ENCODE results near the gene TUB.

TUB gene

DNA sequence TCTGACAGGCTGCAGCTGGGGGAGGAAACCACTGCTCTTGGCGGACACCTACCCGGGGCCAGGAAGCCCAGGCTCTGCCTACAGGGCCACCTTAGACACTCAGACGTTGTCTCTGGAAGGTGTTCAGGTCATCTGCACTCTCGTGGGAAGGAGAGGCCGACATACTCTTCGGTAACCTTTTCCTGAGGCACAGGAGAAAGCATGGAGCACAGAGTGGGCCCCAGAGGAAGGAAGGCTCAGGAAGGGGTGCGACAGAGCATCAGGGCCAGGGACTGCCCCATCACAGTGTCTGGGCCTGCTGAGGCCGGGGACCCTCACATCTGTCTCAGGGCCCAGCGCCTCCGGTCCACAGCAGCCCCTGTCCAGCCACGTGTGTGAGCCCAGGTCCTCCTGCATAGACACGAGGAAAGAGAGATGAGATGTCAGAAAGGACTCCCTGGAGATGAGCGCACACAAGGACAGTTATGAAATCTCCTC is 18.2 kb upstream of the TUB start:
- Histone ChIP-seq H2AFZ (ENCODE audit: low read depth, low read length, severe bottlenecking) (no peak overlapping the region), H3K4me3 (ENCODE audit: insufficient read depth, low read length, poor library complexity, severe bottlenecking) (no peak overlapping the region), H3K36me3 (ENCODE audit: low read length) (no peaks in the 10 kb centered on the region), H3K9ac (ENCODE audit: low read length) (no peak overlapping the region), H3K9me3 (ENCODE audit: insufficient read depth, low read length) (no peaks in the 10 kb centered on the region), H4K20me1 (ENCODE audit: low read depth, low read length) (no peaks in the 10 kb centered on the region), H3K27me3 (ENCODE audit: low read length) (no peaks in the 10 kb centered on the region), H3K4me2 (ENCODE audit: low read depth, low read length, poor library complexity, severe bottlenecking) (no peak overlapping the region), H3F3A (ENCODE audit: insufficient read depth) (no peaks in the 10 kb centered on the region), H3K79me2 (ENCODE audit: insufficient read depth, low read length) (no peaks in the 10 kb centered on the region), H3K9me2 (replicated peaks; ENCODE audit: insufficient read depth, low read length) (no peaks in the 10 kb centered on the region), H3K27ac (ENCODE audit: low read depth, low read length) (no peak overlapping the region)
- TF ChIP-seq CTCF (IDR thresholded peaks at IDR 0.05; ENCODE audit: insufficient read depth, low read length, poor library complexity, severe bottlenecking) (no peak), EZH2phosphoT487 (conservative IDR thresholded peaks at IDR 0.05; ENCODE audit: low read length) (no peak)

DNA sequence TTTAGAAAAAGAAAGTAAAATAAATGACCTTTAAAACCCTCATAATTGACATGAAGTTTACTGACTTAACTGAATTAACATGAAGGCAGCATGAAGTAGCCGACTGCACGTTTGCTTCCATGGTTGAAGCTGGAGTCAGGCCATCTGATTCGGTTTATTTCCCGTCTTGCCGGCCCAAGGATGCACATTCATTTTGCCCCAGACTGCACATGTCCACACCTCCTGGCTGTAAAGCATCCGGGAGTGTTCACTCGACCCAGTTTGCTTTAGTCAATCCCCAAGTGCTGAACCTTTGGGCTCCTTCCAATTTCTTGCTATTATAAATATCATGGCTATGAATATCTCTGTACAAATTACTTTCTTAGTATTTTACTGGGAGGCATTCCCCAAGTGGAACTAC is 17.7 kb upstream of the TUB start:
- no peaks in the 10 kb centered on the region for H3K79me2 ChIP-seq (ENCODE audit: insufficient read depth, low read length)

GRCh38 chr11:8065031-8065430 is 16.0 kb upstream of the TUB start:
- TF ChIP-seq CTCF (IDR thresholded peaks at IDR 0.05; ENCODE audit: insufficient read depth, low read length, poor library complexity, severe bottlenecking), result no peak
- TF ChIP-seq EZH2phosphoT487 (conservative IDR thresholded peaks at IDR 0.05; ENCODE audit: low read length), result no peak
- no peak overlapping the region for H3K9ac ChIP-seq (ENCODE audit: low read length)
- no peak overlapping the region for H2AFZ ChIP-seq (ENCODE audit: low read depth, low read length, severe bottlenecking)
- H3K27me3 ChIP-seq (ENCODE audit: low read length), result no peaks in the 10 kb centered on the region
- no peaks in the 10 kb centered on the region for H3F3A ChIP-seq (ENCODE audit: insufficient read depth)
- H3K4me3 ChIP-seq (ENCODE audit: insufficient read depth, low read length, poor library complexity, severe bottlenecking), result no peak overlapping the region
- no peak overlapping the region for H3K27ac ChIP-seq (ENCODE audit: low read depth, low read length)
- H3K4me2 ChIP-seq (ENCODE audit: low read depth, low read length, poor library complexity, severe bottlenecking), result no peak overlapping the region
- no peaks in the 10 kb centered on the region for H3K9me2 ChIP-seq (replicated peaks; ENCODE audit: insufficient read depth, low read length)
- no peaks in the 10 kb centered on the region for H3K79me2 ChIP-seq (ENCODE audit: insufficient read depth, low read length)
- H3K9me3 ChIP-seq (ENCODE audit: insufficient read depth, low read length), result no peaks in the 10 kb centered on the region
- H3K36me3 ChIP-seq (ENCODE audit: low read length), result no peaks in the 10 kb centered on the region
- no peaks in the 10 kb centered on the region for H4K20me1 ChIP-seq (ENCODE audit: low read depth, low read length)

More for the DNA sequence above, 17.7 kb upstream of the TUB start:
- Histone ChIP-seq H3K4me3 (ENCODE audit: insufficient read depth, low read length, poor library complexity, severe bottlenecking) (no peak overlapping the region), H2AFZ (ENCODE audit: low read depth, low read length, severe bottlenecking) (no peak overlapping the region), H3K9me2 (replicated peaks; ENCODE audit: insufficient read depth, low read length) (no peaks in the 10 kb centered on the region), H3F3A (ENCODE audit: insufficient read depth) (no peaks in the 10 kb centered on the region), H3K9ac (ENCODE audit: low read length) (no peak overlapping the region), H4K20me1 (ENCODE audit: low read depth, low read length) (no peaks in the 10 kb centered on the region), H3K4me2 (ENCODE audit: low read depth, low read length, poor library complexity, severe bottlenecking) (no peak overlapping the region), H3K9me3 (ENCODE audit: insufficient read depth, low read length) (no peaks in the 10 kb centered on the region), H3K36me3 (ENCODE audit: low read length) (no peaks in the 10 kb centered on the region), H3K27ac (ENCODE audit: low read depth, low read length) (no peak overlapping the region), H3K27me3 (ENCODE audit: low read length) (no peaks in the 10 kb centered on the region)
- TF ChIP-seq EZH2phosphoT487 (conservative IDR thresholded peaks at IDR 0.05; ENCODE audit: low read length) (no peak), CTCF (IDR thresholded peaks at IDR 0.05; ENCODE audit: insufficient read depth, low read length, poor library complexity, severe bottlenecking) (no peak)

Data from SU-DHL-6 (cell line).